HFFc6 (cell line): ENCODE measurements around the gene HTRA2. TPM values are rescaled to one million over a fixed set of nuclear protein-coding genes. Genes with fewer than 3 reads are reported as not detected.
"Not testable (repeated sequence)": the region's sequence is repeated elsewhere in the genome, so short reads cannot be mapped to it uniquely, and the experiment has no call there.

Experiments
- DNase-seq: peaks from one replicate; pipeline ENCODE4 v3.0.0-alpha.2; 2018
- H3K27ac Mint-ChIP-seq: 2 replicates; pipeline ENCODE4 v1.8.0; 2020; ENCODE audit warnings: mild to moderate bottlenecking, mixed read lengths
- H3K27me3 Mint-ChIP-seq: 2 replicates; pipeline ENCODE4 v1.8.0; 2021; ENCODE audit warnings: mild to moderate bottlenecking, moderate library complexity, mixed read lengths; ENCODE audit not compliant: insufficient read depth
- H3K36me3 Mint-ChIP-seq: 2 replicates; pipeline ENCODE4 v1.8.0; 2021; ENCODE audit warnings: low read depth, mixed read lengths
- H3K4me1 Mint-ChIP-seq: 2 replicates; pipeline ENCODE4 v1.8.0; 2020; ENCODE audit warnings: low read depth, mixed read lengths
- H3K4me3 Mint-ChIP-seq: 2 replicates; pipeline ENCODE4 v1.8.0; 2020; ENCODE audit warnings: mild to moderate bottlenecking, moderate library complexity, mixed read lengths
- H3K9me3 Mint-ChIP-seq: 2 replicates; pipeline ENCODE4 v1.8.0; 2020; ENCODE audit warnings: mild to moderate bottlenecking, mixed read lengths
- CTCF ChIP-seq: fragments of 200-600 bp; sonication (generic); IDR thresholded peaks from 2 replicates; pipeline ENCODE4 v1.5.0; 2021; ENCODE audit warnings: antibody characterized with exemption, mild to moderate bottlenecking
- long read RNA-seq: library from polyadenylated mRNA; unstranded; transcript quantifications from one replicate; pipeline ENCODE4 v2.0.0, GENCODE V29; 2019
- total RNA-seq, 6 experiments: library from RNA; stranded (reverse); fragmentation: NEBNext Ultra II Directional; extraction: Animal tissue kit (Norgen Biotek cat#: 25700); gene quantifications; 2 replicates in 1 of 6; 3 replicates in 5 of 6; pipeline ENCODE4 v1.2.3, GENCODE V29; 2021

The HTRA2 gene
- total RNA-seq = 10 to 100 TPM; 29.7 to 43.3 (median 33.6) TPM
- long read RNA-seq, transcript HTRA2-201 (8 exons, 2,370 nt) = major isoform, 17 of 34 reads
- long read RNA-seq, partial matches to known transcripts = 11 of 34 reads
- long read RNA-seq, other reads (novel, unspliced or antisense) = 3 of 34 reads

- H3K9me3 Mint-ChIP-seq = no peaks in the 10 kb centered on the region
- peaks cover 39% of the 10 kb centered on the region for H3K36me3 Mint-ChIP-seq
- H3K4me1 Mint-ChIP-seq = peaks cover 37% of the 10 kb centered on the region
- TF ChIP-seq CTCF = no peak
- H3K27me3 Mint-ChIP-seq = peaks cover 4% of the 10 kb centered on the region
- DNase-seq = peak; percentile 99
- H3K4me3 Mint-ChIP-seq = peak within 1 kb of the TSS; percentile 100
- peak within 1 kb of the TSS; percentile 99 for H3K27ac Mint-ChIP-seq
These were observed at the start of gene HTRA2, which contains the start of gene AUP1 for GRCh38 chr2:74529357-74530238. Gene HTRA2, plus strand, starts transcription at chr2:74529933. Its CDS starts 74 bp downstream, at chr2:74530007. Gene AUP1, minus strand, starts transcription at chr2:74529706. Its CDS starts 77 bp downstream, at chr2:74529629.

GRCh38 chr2:74481431-74481830 lies 48.3 kb upstream of the HTRA2 start:
- peak overlapping the region; percentile 94 for H3K4me3 Mint-ChIP-seq
- DNase-seq = no peak
- no peaks in the 10 kb centered on the region for H3K9me3 Mint-ChIP-seq
- no peak for TF ChIP-seq CTCF
- peaks cover 26% of the 10 kb centered on the region for H3K4me1 Mint-ChIP-seq
- peaks cover 19% of the 10 kb centered on the region for H3K36me3 Mint-ChIP-seq
- peak overlapping the region; percentile 89 for H3K27ac Mint-ChIP-seq
- H3K27me3 Mint-ChIP-seq = peaks cover 1% of the 10 kb centered on the region; the same call in 1 of the 2 replicates

GRCh38 chr2:74481961-74482800 lies 47.6 kb upstream of the HTRA2 start:
- H3K36me3 Mint-ChIP-seq = peaks cover 24% of the 10 kb centered on the region
- TF ChIP-seq CTCF = no peak

GRCh38 chr2:74482801-74483674 lies 46.7 kb upstream of the HTRA2 start, which contains the start of the genes CCDC142 and TTC31:
Gene CCDC142, minus strand, starts transcription at chr2:74482998. Its CDS starts 161 bp downstream, at chr2:74482837.
Gene TTC31, plus strand, starts transcription at chr2:74483081. Its CDS starts 15 bp downstream, at chr2:74483096.
- peaks cover 19% of the 10 kb centered on the region for H3K36me3 Mint-ChIP-seq
- H3K4me1 Mint-ChIP-seq = peaks cover 36% of the 10 kb centered on the region

More at GRCh38 chr2:74481961-74482800, 47.6 kb upstream of the HTRA2 start:
- Mint-ChIP-seq H3K4me1 (peaks cover 32% of the 10 kb centered on the region), H3K4me3 (peak overlapping the region; percentile 94), H3K27ac (peak overlapping the region; percentile 89), H3K9me3 (no peaks in the 10 kb centered on the region), H3K27me3 (peaks cover 1% of the 10 kb centered on the region; the same call in 1 of the 2 replicates)
- DNase-seq = no peak

GRCh38 chr2:74483675-74484164 lies 46.0 kb upstream of the HTRA2 start:
- peak overlapping the region; percentile 89 for H3K27ac Mint-ChIP-seq
- H3K36me3 Mint-ChIP-seq = peaks cover 24% of the 10 kb centered on the region
- H3K4me3 Mint-ChIP-seq = peak overlapping the region; percentile 94
- DNase-seq, H3K27me3 Mint-ChIP-seq, H3K9me3 Mint-ChIP-seq: not testable (repeated sequence)
- peaks cover 43% of the 10 kb centered on the region for H3K4me1 Mint-ChIP-seq

More at GRCh38 chr2:74482801-74483674, 46.7 kb upstream of the HTRA2 start, which contains the start of the genes CCDC142 and TTC31:
- TF ChIP-seq CTCF = peak; percentile 90
- peak; percentile 93 for DNase-seq
- Mint-ChIP-seq H3K27me3 (peaks cover 1% of the 10 kb centered on the region; the same call in 1 of the 2 replicates), H3K4me3 (peak within 1 kb of the TSS; percentile 94), H3K9me3 (no peaks in the 10 kb centered on the region), H3K27ac (peak within 1 kb of the TSS; percentile 89)
